Smooth muscle cell of trachea (primary cell): ENCODE data around the gene MCF2L2. TPM values are rescaled to one million over a fixed set of nuclear protein-coding genes. Genes with fewer than 3 reads are reported as not detected.

Source experiments
- total RNA-seq: library from RNA; depleted of rRNA; stranded (reverse); fragments of >200 nt; gene quantifications from 2 replicates; pipeline ENCODE4 v1.2.1, GENCODE V29; 2014

Gene MCF2L2, protein sequence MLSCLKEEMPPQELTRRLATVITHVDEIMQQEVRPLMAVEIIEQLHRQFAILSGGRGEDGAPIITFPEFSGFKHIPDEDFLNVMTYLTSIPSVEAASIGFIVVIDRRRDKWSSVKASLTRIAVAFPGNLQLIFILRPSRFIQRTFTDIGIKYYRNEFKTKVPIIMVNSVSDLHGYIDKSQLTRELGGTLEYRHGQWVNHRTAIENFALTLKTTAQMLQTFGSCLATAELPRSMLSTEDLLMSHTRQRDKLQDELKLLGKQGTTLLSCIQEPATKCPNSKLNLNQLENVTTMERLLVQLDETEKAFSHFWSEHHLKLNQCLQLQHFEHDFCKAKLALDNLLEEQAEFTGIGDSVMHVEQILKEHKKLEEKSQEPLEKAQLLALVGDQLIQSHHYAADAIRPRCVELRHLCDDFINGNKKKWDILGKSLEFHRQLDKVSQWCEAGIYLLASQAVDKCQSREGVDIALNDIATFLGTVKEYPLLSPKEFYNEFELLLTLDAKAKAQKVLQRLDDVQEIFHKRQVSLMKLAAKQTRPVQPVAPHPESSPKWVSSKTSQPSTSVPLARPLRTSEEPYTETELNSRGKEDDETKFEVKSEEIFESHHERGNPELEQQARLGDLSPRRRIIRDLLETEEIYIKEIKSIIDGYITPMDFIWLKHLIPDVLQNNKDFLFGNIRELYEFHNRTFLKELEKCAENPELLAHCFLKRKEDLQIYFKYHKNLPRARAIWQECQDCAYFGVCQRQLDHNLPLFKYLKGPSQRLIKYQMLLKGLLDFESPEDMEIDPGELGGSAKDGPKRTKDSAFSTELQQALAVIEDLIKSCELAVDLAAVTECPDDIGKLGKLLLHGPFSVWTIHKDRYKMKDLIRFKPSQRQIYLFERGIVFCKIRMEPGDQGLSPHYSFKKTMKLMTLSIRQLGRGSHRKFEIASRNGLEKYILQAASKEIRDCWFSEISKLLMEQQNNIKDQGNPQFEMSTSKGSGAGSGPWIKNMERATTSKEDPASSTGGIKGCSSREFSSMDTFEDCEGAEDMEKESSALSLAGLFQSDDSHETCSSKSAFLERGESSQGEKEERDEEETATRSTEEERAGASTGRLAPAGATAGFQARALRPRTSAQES
- 0.15 TPM in 1 of 2 replicates, not detected in the other for total RNA-seq

DNA sequence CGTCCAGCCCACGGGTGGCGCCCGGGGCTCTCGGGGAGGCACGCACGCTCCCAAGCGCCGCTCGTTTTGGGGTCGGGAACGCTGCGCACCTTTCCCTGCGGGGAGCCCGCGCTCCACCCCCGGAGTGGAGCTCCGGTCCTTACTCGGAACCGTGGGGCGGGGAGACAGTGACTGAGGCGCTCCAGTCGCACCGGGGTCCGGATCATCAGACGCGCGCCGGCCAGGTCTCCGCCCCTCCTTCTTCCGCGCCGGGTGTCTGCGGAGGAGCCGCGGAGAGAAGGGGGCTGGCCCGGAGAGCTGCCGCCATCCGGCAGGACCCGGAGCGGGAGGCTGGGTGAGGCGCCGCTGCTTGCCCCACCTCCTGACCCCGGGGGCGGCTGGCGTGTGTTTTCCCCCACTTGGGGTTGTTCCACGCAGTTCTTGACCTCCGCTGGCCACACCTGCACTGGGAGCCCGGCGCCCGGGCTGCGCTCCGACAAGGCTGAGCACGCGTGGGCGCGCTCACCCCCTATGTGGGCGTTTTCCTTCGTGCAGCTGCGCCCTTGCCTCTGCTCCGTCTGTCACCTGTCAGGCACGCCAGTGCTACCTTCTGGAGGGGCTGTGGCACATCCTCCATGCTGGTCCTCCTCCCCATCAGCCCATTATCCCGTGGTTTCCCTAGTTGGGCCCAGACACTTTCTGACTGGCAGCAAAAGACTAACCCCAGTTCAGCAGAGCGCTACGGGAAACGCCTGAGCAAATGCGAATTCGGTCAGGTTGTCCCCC is at the start of gene MCF2L2:
TSS of gene MCF2L2 (minus strand) at position 173 of the 765 bp plus-strand sequence. CDS start 642 bp downstream, outside the sequence.

DNA sequence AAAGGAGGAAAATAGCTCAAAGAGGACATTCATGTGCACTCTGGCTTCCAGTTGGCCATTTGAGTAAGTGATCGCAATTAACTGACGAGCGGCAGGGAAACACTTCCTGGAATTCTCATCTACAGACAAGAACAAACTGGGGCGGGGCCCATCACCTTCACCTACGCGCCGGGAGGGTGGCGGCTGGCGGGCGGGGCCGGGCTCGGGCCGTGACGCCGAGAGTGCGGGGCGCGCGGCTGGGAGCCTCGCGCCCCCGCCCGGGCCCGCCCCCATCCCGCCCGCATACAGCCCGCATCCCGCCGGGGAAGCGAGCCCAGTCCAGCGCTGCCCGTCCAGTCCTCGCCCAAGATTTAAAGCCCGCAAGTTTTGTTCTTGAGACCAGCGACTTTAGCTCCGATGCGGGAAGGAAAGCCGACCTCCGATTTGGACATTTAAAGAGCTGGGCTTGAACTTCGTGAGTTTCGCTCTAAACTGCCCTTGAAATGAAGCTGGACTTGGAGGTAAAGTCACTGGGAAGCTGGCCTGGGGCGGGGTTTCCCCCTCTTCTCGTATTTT is 175.4 kb downstream of the MCF2L2 start, which contains the start of gene B3GNT5:
TSS of gene B3GNT5 (plus strand) at position 281 of the 555 bp plus-strand sequence. CDS start 16,546 bp downstream, outside the sequence.

Other genes with a start within 250 kb of the MCF2L2 start
- 5.8 and 6.5 TPM in 2 replicates for gene B3GNT5, start 175.4 kb downstream of the MCF2L2 start, total RNA-seq
- gene KLHL6, start 127.1 kb upstream of the MCF2L2 start, total RNA-seq: not detected in 2 replicates
- 66.5 and 67.5 TPM in 2 replicates for gene KLHL24, start 207.0 kb upstream of the MCF2L2 start, total RNA-seq